HEK293 (cell line): ENCODE results near the gene EXOC3L2.
A peak's percentile ranks its signal among the peaks of the same experiment; 100 is the strongest.

Source experiments
- CTCF ChIA-PET: fragments of 350-600 bp; formaldehyde crosslinking; extraction: SDS; loops from one replicate; lab custom pipeline; 2021; ENCODE audit warnings: antibody characterized with exemption; lab: Yijun Ruan, JAX
- POLR2A ChIA-PET: fragments of 300-600 bp; formaldehyde crosslinking; extraction: SDS; loops from one replicate; lab custom pipeline; 2020; ENCODE audit warnings: antibody characterized with exemption, inconsistent platforms; lab: Yijun Ruan, JAX
- H3K27ac ChIP-seq: fragments of 200-500 bp; sonication (Bioruptor generic); 2 replicates; pipeline ENCODE4 v1.5.1; 2014; ENCODE audit warnings: low read depth, low read length, control low read depth, inconsistent platforms; ENCODE audit errors: extremely low read depth
- H3K36me3 ChIP-seq, 2 experiments: fragments of 200-500 bp in 1 of 2; sonication (Bioruptor generic) in 1 of 2; 1 replicate in 1 of 2; 2 replicates in 1 of 2; pipeline ENCODE4 v1.5.1; 2014 to 2017; ENCODE audit warnings: inconsistent platforms in 2 of 2, low read length in 2 of 2; ENCODE audit not compliant: control insufficient read depth in 2 of 2, insufficient read depth in 1 of 2
- H3K4me1 ChIP-seq: fragments of 200-500 bp; sonication (Bioruptor generic); 2 replicates; pipeline ENCODE4 v1.5.1; 2014; ENCODE audit warnings: mild to moderate bottlenecking, low read length, inconsistent platforms; ENCODE audit not compliant: control insufficient read depth, insufficient read depth
- H3K4me3 ChIP-seq: 2 replicates; pipeline ENCODE4 v1.5.1; 2011; ENCODE audit warnings: low read depth, mild to moderate bottlenecking, control low read depth, low read length, moderate library complexity
- H3K9me3 ChIP-seq: fragments of 200-500 bp; sonication (Bioruptor generic); 2 replicates; pipeline ENCODE4 v1.5.1; 2014; ENCODE audit warnings: low read depth, low read length, inconsistent platforms; ENCODE audit not compliant: control insufficient read depth, insufficient read depth
- GLIS1 ChIP-seq: fragments of 450-650 bp; formaldehyde crosslinking; IDR thresholded peaks from 2 replicates; pipeline ENCODE4 v1.5.1; 2016; ENCODE audit warnings: missing biosample characterization, missing genetic modification characterization
- HIC1 ChIP-seq: fragments of 450-650 bp; formaldehyde crosslinking; IDR thresholded peaks from 2 replicates; pipeline ENCODE4 v1.5.1; 2016; ENCODE audit warnings: missing biosample characterization, missing genetic modification characterization
- KLF1 ChIP-seq: fragments of 450-650 bp; formaldehyde crosslinking; IDR thresholded peaks from 2 replicates; pipeline ENCODE4 v1.5.1; 2016; ENCODE audit warnings: missing biosample characterization, missing genetic modification characterization
- OVOL3 ChIP-seq: fragments of 450-650 bp; formaldehyde crosslinking; IDR thresholded peaks from 2 replicates; pipeline ENCODE4 v1.5.1; 2016; ENCODE audit warnings: missing biosample characterization, missing genetic modification characterization
- PRDM1 ChIP-seq: fragments of 450-650 bp; formaldehyde crosslinking; IDR thresholded peaks from 2 replicates; pipeline ENCODE4; 2016; ENCODE audit warnings: missing biosample characterization, missing genetic modification characterization
- TSHZ1 ChIP-seq: fragments of 450-650 bp; formaldehyde crosslinking; IDR thresholded peaks from 2 replicates; pipeline ENCODE4 v1.5.1; 2016; ENCODE audit warnings: missing biosample characterization, missing genetic modification characterization, borderline replicate concordance
- ZBTB17 ChIP-seq: fragments of 450-650 bp; formaldehyde crosslinking; IDR thresholded peaks from 2 replicates; pipeline ENCODE4 v1.5.1; 2016; ENCODE audit warnings: missing biosample characterization, missing genetic modification characterization
- ZBTB20 ChIP-seq: fragments of 450-650 bp; formaldehyde crosslinking; IDR thresholded peaks from 2 replicates; pipeline ENCODE4 v1.5.1; 2016; ENCODE audit warnings: missing biosample characterization, missing genetic modification characterization
- ZBTB48 ChIP-seq: fragments of 450-650 bp; formaldehyde crosslinking; IDR thresholded peaks from 2 replicates; pipeline ENCODE4 v1.5.1; 2016; ENCODE audit warnings: missing biosample characterization, missing genetic modification characterization
- ZBTB6 ChIP-seq: fragments of 450-650 bp; formaldehyde crosslinking; IDR thresholded peaks from 2 replicates; pipeline ENCODE4 v1.5.1; 2017; ENCODE audit warnings: missing biosample characterization, missing genetic modification characterization
- ZIC2 ChIP-seq: fragments of 450-650 bp; formaldehyde crosslinking; IDR thresholded peaks from 2 replicates; pipeline ENCODE4 v1.5.1; 2016; ENCODE audit warnings: missing biosample characterization, missing genetic modification characterization
- ZNF10 ChIP-seq: fragments of 450-650 bp; formaldehyde crosslinking; IDR thresholded peaks from 2 replicates; pipeline ENCODE4 v1.5.1; 2017; ENCODE audit warnings: missing biosample characterization, missing genetic modification characterization
- ZNF121 ChIP-seq: fragments of 450-650 bp; formaldehyde crosslinking; IDR thresholded peaks from 2 replicates; pipeline ENCODE4 v1.5.1; 2016; ENCODE audit warnings: missing biosample characterization, missing genetic modification characterization
- ZNF169 ChIP-seq: fragments of 450-650 bp; formaldehyde crosslinking; IDR thresholded peaks from 2 replicates; pipeline ENCODE4 v1.5.1; 2016; ENCODE audit warnings: missing biosample characterization, missing genetic modification characterization
- ZNF24 ChIP-seq: fragments of 450-650 bp; formaldehyde crosslinking; IDR thresholded peaks from 2 replicates; pipeline ENCODE4 v1.5.1; 2016; ENCODE audit warnings: missing biosample characterization, missing genetic modification characterization
- ZNF335 ChIP-seq: fragments of 450-650 bp; formaldehyde crosslinking; conservative IDR thresholded peaks from 2 replicates; pipeline ENCODE4 v1.5.1; 2016; ENCODE audit warnings: missing biosample characterization, missing genetic modification characterization
- ZNF366 ChIP-seq: fragments of 450-650 bp; formaldehyde crosslinking; conservative IDR thresholded peaks from 2 replicates; pipeline ENCODE4 v1.5.1; 2016; ENCODE audit warnings: missing biosample characterization, missing genetic modification characterization
- ZNF473 ChIP-seq: fragments of 450-650 bp; formaldehyde crosslinking; IDR thresholded peaks from 2 replicates; pipeline ENCODE4 v1.5.1; 2017; ENCODE audit warnings: missing biosample characterization, missing genetic modification characterization
- ZNF501 ChIP-seq: fragments of 450-650 bp; formaldehyde crosslinking; IDR thresholded peaks from 2 replicates; pipeline ENCODE4 v1.5.1; 2016; ENCODE audit warnings: missing biosample characterization, missing genetic modification characterization
- ZNF513 ChIP-seq: fragments of 450-650 bp; IDR thresholded peaks from 2 replicates; pipeline ENCODE4 v1.5.1; 2018; ENCODE audit warnings: missing biosample characterization, missing genetic modification characterization
- ZNF580 ChIP-seq: fragments of 450-650 bp; formaldehyde crosslinking; IDR thresholded peaks from 2 replicates; pipeline ENCODE4 v1.5.1; 2016; ENCODE audit warnings: missing biosample characterization, missing genetic modification characterization
- ZNF623 ChIP-seq: fragments of 450-650 bp; formaldehyde crosslinking; IDR thresholded peaks from 2 replicates; pipeline ENCODE4 v1.5.1; 2016; ENCODE audit warnings: missing biosample characterization, missing genetic modification characterization
- ZNF707 ChIP-seq: fragments of 450-650 bp; formaldehyde crosslinking; IDR thresholded peaks from 2 replicates; pipeline ENCODE4 v1.5.1; 2016; ENCODE audit warnings: missing biosample characterization, missing genetic modification characterization

The EXOC3L2 gene

GRCh38 chr19:45186509-45187334, 58.5 kb downstream of the EXOC3L2 start:
- H3K4me1 ChIP-seq: no peaks in the 10 kb centered on the region
- no peak overlapping the region for H3K4me3 ChIP-seq
- ChIA-PET CTCF (interaction anchor here (0.6 to 3.1 kb wide), 11 partner anchors 8 to 616 kb away, joined by 3 to 16 read pairs (median 3); partner anchors contain the start of genes BLOC1S3 and TRAPPC6A), POLR2A (no interaction called here)
- H3K36me3 ChIP-seq: peaks cover 0 to under 1% of the 10 kb centered on the region in 2 experiments; a peak in 1 of 3 replicates
- no peaks in the 10 kb centered on the region for H3K9me3 ChIP-seq
- H3K27ac ChIP-seq: no peak overlapping the region
- peak; percentile 66 for TF ChIP-seq GLIS1 (tag by site-specific recombination)
- 0 out of 2 replicates have a peak, but pooled peaks have one; percentile 9 for TF ChIP-seq KLF1
- TF ChIP-seq ZBTB17: peak; percentile 91
- TF ChIP-seq ZIC2 (tag by site-specific recombination): peak; percentile 56
- peak; percentile 79; the same call in 1 of the 2 replicates for TF ChIP-seq ZNF10 (tag by site-specific recombination)
- no peak for TF ChIP-seq ZNF366
- TF ChIP-seq ZNF335 (tag by site-specific recombination): peak; percentile 94
- peak; percentile 61; the same call in 1 of the 2 replicates for TF ChIP-seq ZNF24 (tag by site-specific recombination)
- no peak for TF ChIP-seq ZNF580 (tag by site-specific recombination)
- TF ChIP-seq ZNF513 (tag by site-specific recombination): 0 out of 2 replicates have a peak, but pooled peaks have one; percentile 23
- no peak for TF ChIP-seq ZBTB6

GRCh38 chr19:45184115-45184514, 61.1 kb downstream of the EXOC3L2 start:
- Histone ChIP-seq H3K9me3 (no peaks in the 10 kb centered on the region), H3K27ac (no peak overlapping the region), H3K36me3 (peaks cover 8 to 9% of the 10 kb centered on the region in 2 experiments), H3K4me1 (peaks cover 5% of the 10 kb centered on the region), H3K4me3 (no peak overlapping the region)
- TF ChIP-seq ZNF169 (tag by site-specific recombination): no peak
- no peak for TF ChIP-seq ZBTB20
- no peak for TF ChIP-seq ZBTB48 (tag by site-specific recombination)
- TF ChIP-seq ZNF501 (tag by site-specific recombination): no peak
- no peak for TF ChIP-seq ZNF473
- TF ChIP-seq ZNF121: 0 out of 2 replicates have a peak, but pooled peaks have one; percentile 37
- ChIA-PET CTCF (no interaction called here), POLR2A (interaction anchor here (0.6 to 0.7 kb wide), 4 partner anchors 109 to 174 kb away, joined by 3 to 7 read pairs (median 3); no protein-coding TSS in a partner anchor)

- H3K4me3 ChIP-seq: no peak overlapping the region
- ChIA-PET POLR2A (interaction anchor here (0.7 to 1.4 kb wide), 2 partner anchors 91 to 285 kb away, joined by 4 read pairs; no protein-coding TSS in a partner anchor), CTCF (interaction anchor here (0.6 kb wide), 5 partner anchors 20 to 459 kb away, joined by 3 to 5 read pairs (median 3); no protein-coding TSS in a partner anchor)
- H3K9me3 ChIP-seq: no peaks in the 10 kb centered on the region
- H3K27ac ChIP-seq: no peak overlapping the region
- H3K4me1 ChIP-seq: peaks cover 5% of the 10 kb centered on the region
- peaks cover 8 to 9% of the 10 kb centered on the region in 2 experiments for H3K36me3 ChIP-seq
- TF ChIP-seq ZNF623 (tag by site-specific recombination) (peak; percentile 83), ZNF707 (tag by site-specific recombination) (no peak), OVOL3 (tag by site-specific recombination) (no peak), TSHZ1 (no peak), PRDM1 (peak; percentile 44), ZNF121 (no peak), HIC1 (tag by site-specific recombination) (no peak)
These were observed 62.4 kb downstream of the EXOC3L2 start for GRCh38 chr19:45182758-45183157.
